ENCODE measurements around the gene UNC93B1.

DNA sequence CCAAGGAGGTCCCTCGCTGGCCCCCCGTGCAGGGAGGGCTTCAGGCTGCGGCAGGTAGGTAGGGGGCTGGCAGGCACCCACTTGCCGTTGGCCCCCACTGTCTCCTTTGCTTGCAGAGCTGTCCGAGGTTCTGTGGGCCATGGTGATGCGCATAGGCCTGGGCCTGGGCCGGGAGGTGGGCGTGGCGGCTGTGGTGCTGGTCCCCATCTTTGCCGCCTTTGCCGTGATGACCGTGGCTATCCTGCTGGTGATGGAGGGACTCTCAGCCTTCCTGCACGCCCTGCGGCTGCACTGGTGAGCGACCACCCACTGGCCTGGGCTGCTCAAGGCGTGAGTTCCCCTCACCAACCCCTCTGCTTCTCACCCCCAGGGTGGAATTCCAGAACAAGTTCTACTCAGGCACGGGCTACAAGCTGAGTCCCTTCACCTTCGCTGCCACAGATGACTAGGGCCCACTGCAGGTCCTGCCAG is 46.5 kb upstream of the UNC93B1 start:
- TF ChIP-seq, protein P1, sequence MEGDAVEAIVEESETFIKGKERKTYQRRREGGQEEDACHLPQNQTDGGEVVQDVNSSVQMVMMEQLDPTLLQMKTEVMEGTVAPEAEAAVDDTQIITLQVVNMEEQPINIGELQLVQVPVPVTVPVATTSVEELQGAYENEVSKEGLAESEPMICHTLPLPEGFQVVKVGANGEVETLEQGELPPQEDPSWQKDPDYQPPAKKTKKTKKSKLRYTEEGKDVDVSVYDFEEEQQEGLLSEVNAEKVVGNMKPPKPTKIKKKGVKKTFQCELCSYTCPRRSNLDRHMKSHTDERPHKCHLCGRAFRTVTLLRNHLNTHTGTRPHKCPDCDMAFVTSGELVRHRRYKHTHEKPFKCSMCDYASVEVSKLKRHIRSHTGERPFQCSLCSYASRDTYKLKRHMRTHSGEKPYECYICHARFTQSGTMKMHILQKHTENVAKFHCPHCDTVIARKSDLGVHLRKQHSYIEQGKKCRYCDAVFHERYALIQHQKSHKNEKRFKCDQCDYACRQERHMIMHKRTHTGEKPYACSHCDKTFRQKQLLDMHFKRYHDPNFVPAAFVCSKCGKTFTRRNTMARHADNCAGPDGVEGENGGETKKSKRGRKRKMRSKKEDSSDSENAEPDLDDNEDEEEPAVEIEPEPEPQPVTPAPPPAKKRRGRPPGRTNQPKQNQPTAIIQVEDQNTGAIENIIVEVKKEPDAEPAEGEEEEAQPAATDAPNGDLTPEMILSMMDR (conservative IDR thresholded peaks at IDR 0.05; ENCODE audit: low read length) = no peak
- no peak for TF ChIP-seq EZH2phosphoT487 (IDR thresholded peaks at IDR 0.05; ENCODE audit: borderline replicate concordance, low read depth, low read length)
